Fibroblast of mammary gland (primary cell): Measurements from ENCODE around the gene VEPH1.

Source experiments
- DNase-seq: peaks from one replicate; pipeline ENCODE4 v3.0.0-alpha.2; 2010; ENCODE audit warnings: low read depth
- H3K4me3 ChIP-seq: 2 replicates; pipeline ENCODE4 v1.5.1; 2011; ENCODE audit warnings: low read depth, mild to moderate bottlenecking, low read length, moderate library complexity; ENCODE audit not compliant: control insufficient read depth
- TF ChIP-seq, protein P1 (sequence below): conservative IDR thresholded peaks from 2 replicates; pipeline ENCODE4 v1.5.1; 2011; ENCODE audit warnings: low read depth, low read length, inconsistent platforms; ENCODE audit not compliant: control insufficient read depth, insufficient read depth

VEPH1 gene

DNA sequence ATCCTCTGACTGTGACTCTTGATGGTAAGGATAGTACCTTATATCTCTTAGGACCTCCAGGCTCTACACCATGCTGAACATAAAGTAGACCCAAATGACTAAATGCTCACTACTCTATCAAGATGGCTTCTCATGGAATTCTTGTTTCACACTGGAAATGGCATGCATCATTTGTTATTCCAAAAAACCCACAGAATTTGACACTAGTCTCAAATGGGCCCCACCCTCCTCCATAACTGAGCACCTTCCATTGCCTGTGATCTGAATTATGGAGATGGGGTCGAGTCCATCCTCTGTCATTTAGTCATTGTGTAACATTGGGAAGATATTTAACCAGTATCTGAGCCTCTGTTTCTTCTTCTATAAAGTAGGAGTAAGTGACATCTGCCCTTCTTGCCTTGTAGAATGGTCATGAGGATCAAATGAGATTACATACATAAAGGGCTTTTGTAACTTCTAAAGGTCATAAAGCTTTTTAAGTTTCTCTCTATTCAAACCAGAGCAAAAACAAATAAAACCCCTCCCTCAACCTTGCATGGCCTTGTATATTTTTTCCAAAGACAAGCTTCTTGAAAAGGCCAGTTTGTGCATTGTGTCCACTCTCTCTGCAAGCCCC, 123.6 kb downstream of the VEPH1 start:
- no peak for DNase-seq
- no peak overlapping the region for H3K4me3 ChIP-seq

DNA sequence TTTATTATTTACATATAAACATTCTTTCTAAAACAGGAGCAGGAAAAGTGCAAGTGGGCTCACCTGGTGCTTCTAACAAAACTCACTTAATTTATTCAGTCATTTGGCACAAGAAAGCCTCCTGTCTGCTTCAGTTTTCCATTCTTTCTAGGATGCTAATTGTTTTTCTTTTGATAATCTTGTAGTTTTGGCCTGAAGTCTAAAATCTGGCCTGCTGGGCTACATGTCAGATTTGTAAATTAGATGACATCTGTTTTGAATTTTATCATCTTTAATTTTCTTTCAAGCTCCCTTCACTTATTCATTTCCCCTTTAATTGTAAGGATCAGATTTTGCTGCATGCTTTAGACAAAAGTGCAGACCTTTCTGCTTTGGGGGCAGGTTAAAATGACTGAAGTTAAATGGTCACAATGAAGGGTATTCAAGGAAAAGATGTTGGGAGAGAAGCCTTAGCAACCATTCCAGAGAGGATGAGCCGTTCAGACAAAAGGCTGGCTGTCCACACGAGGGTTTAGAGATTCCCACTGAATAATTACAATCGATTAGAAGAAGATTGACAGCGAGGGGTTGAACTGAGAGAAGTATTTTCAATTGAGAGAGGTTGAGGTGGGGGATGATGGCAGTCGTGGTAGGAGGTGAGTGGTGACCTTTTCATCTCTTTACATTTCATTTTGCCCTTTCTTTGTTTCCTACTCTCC, 126.5 kb downstream of the VEPH1 start:
- TF ChIP-seq, protein P1, sequence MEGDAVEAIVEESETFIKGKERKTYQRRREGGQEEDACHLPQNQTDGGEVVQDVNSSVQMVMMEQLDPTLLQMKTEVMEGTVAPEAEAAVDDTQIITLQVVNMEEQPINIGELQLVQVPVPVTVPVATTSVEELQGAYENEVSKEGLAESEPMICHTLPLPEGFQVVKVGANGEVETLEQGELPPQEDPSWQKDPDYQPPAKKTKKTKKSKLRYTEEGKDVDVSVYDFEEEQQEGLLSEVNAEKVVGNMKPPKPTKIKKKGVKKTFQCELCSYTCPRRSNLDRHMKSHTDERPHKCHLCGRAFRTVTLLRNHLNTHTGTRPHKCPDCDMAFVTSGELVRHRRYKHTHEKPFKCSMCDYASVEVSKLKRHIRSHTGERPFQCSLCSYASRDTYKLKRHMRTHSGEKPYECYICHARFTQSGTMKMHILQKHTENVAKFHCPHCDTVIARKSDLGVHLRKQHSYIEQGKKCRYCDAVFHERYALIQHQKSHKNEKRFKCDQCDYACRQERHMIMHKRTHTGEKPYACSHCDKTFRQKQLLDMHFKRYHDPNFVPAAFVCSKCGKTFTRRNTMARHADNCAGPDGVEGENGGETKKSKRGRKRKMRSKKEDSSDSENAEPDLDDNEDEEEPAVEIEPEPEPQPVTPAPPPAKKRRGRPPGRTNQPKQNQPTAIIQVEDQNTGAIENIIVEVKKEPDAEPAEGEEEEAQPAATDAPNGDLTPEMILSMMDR: no peak
- no peak overlapping the region for H3K4me3 ChIP-seq
- DNase-seq: no peak

More for the DNA sequence above, 123.6 kb downstream of the VEPH1 start:
- TF ChIP-seq, protein P1: no peak

DNA sequence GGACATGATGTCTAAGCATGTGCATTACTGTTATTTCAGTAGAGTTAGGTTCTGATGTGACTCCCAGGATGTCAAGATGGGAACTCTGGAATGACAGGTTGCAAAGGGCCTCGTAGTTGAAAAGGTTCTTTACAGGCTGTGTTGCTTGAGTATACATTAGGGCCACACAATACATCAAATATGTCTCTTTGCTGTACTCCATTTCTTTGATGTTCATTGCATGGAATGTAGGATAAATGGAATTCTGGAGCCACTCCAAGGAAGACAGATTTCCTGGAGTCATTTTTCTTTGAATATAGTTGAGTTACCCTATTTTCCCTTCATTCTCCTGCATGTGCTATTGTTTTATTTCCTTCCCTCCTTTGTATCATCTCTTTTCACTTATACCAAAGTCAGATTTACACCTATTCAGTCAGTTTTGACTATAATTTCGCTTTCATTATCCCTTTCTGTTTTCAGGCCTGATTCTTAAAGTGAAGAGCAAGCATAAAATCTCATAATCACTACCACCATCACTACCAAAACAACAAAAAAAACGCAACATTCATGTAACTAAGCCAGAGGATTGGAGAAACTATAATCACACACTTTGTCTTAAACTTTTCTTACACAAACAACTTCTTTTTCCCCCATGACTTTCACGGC, 127.8 kb downstream of the VEPH1 start:
- no peak overlapping the region for H3K4me3 ChIP-seq
- TF ChIP-seq, protein P1: no peak

DNA sequence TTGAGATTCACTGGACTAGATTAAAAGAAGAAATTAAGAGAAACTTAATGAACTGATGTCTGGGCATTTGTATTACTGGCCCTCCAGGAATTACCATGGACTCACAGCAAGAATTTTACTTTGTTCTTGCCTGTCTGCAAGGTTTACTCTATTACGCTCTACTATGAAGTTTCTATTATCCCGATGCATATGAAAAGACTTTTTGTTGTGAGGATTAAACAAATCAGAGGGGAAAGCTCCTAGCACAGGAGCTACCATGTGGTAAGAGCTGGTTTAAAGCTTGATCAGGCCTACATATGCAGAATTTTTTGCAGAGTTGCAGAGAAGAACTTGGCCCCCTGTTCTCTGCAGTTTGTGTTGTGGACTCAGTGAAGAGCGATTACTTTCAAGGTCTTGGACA, 128.3 kb downstream of the VEPH1 start:
- no peak overlapping the region for H3K4me3 ChIP-seq
- no peak for DNase-seq
- TF ChIP-seq, protein P1: no peak

More for the DNA sequence above, 127.8 kb downstream of the VEPH1 start:
- no peak for DNase-seq

DNA sequence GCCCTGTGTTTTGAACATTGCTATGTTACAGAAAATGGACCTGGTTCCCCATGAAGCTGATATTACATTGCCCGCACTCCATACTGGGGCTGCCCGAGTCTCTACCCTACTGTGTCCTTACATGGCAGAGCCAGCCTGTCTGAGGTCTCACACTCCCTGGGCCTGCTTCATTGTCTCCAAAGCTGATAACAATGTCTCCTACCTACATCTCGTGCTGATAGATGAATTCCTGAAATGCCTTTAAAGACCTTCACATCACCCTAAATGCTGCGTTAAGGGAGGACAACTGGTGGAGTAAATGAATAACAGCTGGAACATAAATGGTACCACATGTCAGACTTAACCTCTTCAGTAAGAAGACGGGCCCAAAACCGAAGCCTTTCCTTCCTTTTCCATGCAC, 129.4 kb downstream of the VEPH1 start:
- TF ChIP-seq, protein P1: no peak
- peak; percentile 66 for DNase-seq
- H3K4me3 ChIP-seq: no peak overlapping the region

DNA sequence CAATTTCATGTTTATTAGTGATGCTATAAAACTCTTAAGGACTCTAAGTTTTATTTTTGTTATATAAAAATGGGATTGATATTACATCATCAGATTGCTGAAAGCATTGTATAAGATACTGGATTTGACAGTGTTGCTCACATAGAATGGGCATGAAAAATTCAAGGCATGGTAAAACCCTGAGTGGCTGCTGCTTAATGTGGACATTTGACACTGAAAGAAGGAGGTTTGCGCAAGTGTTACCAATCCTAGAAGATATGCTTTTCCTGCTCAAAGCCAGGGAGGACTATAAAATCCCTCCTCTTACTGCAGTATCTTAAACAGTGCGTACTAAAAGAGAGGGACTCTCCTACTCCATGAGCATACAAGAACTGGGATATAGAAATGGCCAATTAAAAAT, 132.3 kb downstream of the VEPH1 start:
- no peak overlapping the region for H3K4me3 ChIP-seq
- TF ChIP-seq, protein P1: no peak
- no peak for DNase-seq
